GM19023 (cell line): ENCODE results near the gene MED25.

ENCODE experiments used
- ATAC-seq: cut with Tn5 transposase; IDR thresholded peaks from one replicate; pipeline ENCODE4 v1.9.1; 2021; ENCODE audit warnings: mild to moderate bottlenecking, moderate library complexity; ENCODE audit not compliant: unreplicated experiment

The MED25 gene

GRCh38 chr19:49872245-49873128, 54.4 kb downstream of the MED25 start:
- ATAC-seq = no peak

- no peak for ATAC-seq
These were observed 55.0 kb downstream of the MED25 start for GRCh38 chr19:49873129-49873521.

- ATAC-seq = no peak
These were observed 55.7 kb downstream of the MED25 start for GRCh38 chr19:49873834-49874233.

GRCh38 chr19:49874503-49875157, 56.5 kb downstream of the MED25 start:
- ATAC-seq = no peak

GRCh38 chr19:49875177-49875576, 57.1 kb downstream of the MED25 start:
- no peak for ATAC-seq

- no peak for ATAC-seq
These were observed 57.9 kb downstream of the MED25 start for GRCh38 chr19:49875857-49876421.

- peak; percentile 49 for ATAC-seq
These were observed 58.4 kb downstream of the MED25 start for GRCh38 chr19:49876422-49877019.

GRCh38 chr19:49877020-49877878, 59.2 kb downstream of the MED25 start, which contains the start of the genes AKT1S1 and TBC1D17:
Gene AKT1S1 (minus strand): TSS chr19:49877355. CDS start chr19:49873295, 4,060 bp downstream.
Gene TBC1D17 (plus strand): TSS chr19:49877702. CDS start chr19:49877724, 22 bp downstream.
- peak; percentile 52 for ATAC-seq

GRCh38 chr19:49877879-49878743, 60.0 kb downstream of the MED25 start:
- peak; percentile 47 for ATAC-seq

GRCh38 chr19:49878744-49879070, 60.6 kb downstream of the MED25 start:
- no peak for ATAC-seq

- no peak for ATAC-seq
These were observed 61.3 kb downstream of the MED25 start for GRCh38 chr19:49879243-49879963.

GRCh38 chr19:49880162-49880869, 62.2 kb downstream of the MED25 start:
- no peak for ATAC-seq

GRCh38 chr19:49881186-49881585, 63.1 kb downstream of the MED25 start:
- no peak for ATAC-seq

GRCh38 chr19:49881672-49882394, 63.7 kb downstream of the MED25 start:
- no peak for ATAC-seq

- no peak for ATAC-seq
These were observed 64.6 kb downstream of the MED25 start for GRCh38 chr19:49882643-49883042.

- no peak for ATAC-seq
These were observed 65.0 kb downstream of the MED25 start for GRCh38 chr19:49883094-49883493.

- no peak for ATAC-seq
These were observed 66.0 kb downstream of the MED25 start for GRCh38 chr19:49884109-49884508.

- ATAC-seq = no peak
These were observed 66.7 kb downstream of the MED25 start for GRCh38 chr19:49884760-49885159.
